IgD-negative memory B cell (primary cell): ENCODE data around the gene CHMP6. TPM values are rescaled to one million over a fixed set of nuclear protein-coding genes. Genes with fewer than 3 reads are reported as not detected.
A peak's percentile ranks its signal among the peaks of the same experiment; 100 is the strongest.

ENCODE experiments used
- H3K27ac Mint-ChIP-seq, 3 donors: one replicate each; pipeline ENCODE4 v1.8.0; 2020 to 2022; ENCODE audit warnings: mild to moderate bottlenecking in 3 of 3, mixed read lengths in 3 of 3, moderate library complexity in 1 of 3
- H3K27me3 Mint-ChIP-seq: one replicate; pipeline ENCODE4 v1.8.0; 2021; ENCODE audit warnings: mixed read lengths
- H3K36me3 Mint-ChIP-seq: one replicate; pipeline ENCODE4 v1.8.0; 2020; ENCODE audit warnings: mild to moderate bottlenecking, mixed read lengths
- H3K4me1 Mint-ChIP-seq, 3 donors: one replicate each; pipeline ENCODE4 v1.8.0; 2020 to 2022; ENCODE audit warnings: mixed read lengths in 3 of 3, mild to moderate bottlenecking in 1 of 3
- H3K4me3 Mint-ChIP-seq, 4 donors: one replicate each; pipeline ENCODE4 v1.8.0; 2020 to 2022; ENCODE audit warnings: mild to moderate bottlenecking in 4 of 4, mixed read lengths in 4 of 4, moderate library complexity in 3 of 4
- H3K9me3 Mint-ChIP-seq, 3 donors: one replicate each; pipeline ENCODE4 v1.8.0; 2020 to 2021; ENCODE audit warnings: mixed read lengths in 3 of 3, mild to moderate bottlenecking in 1 of 3
- polyA plus RNA-seq: library from polyadenylated mRNA; unstranded; fragments of 300-500 nt; fragmentation: Illumina TruSeq; gene quantifications from one replicate; pipeline ENCODE4 v1.2.3, GENCODE V29; 2021

CHMP6 gene
- polyA plus RNA-seq, 1 donor from 2014 or later, result 30.2 TPM

DNA sequence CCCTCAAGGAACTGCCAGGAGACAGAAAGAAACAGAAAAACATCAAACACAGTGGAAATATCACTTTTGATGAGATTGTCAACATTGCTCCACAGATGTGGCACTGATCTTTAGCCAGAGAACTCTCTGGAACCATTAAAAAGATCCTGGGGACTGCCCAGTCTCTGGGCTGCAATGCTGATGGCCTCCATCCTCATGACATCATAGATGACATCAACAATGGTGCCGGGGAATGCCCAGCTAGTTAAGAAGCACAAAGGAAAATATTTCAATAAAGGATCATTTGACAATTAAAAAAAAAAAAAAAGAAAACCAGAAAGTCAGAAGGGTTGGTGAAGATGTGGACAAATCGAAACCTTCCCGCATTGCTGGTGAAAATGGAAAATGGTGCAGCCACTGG lies 14.9 kb upstream of the CHMP6 start:
- Mint-ChIP-seq H3K9me3 (no peaks in the 10 kb centered on the region), H3K27me3 (peaks cover 10% of the 10 kb centered on the region), H3K4me3 (no peak overlapping the region), H3K27ac (no peak overlapping the region), H3K4me1 (peaks cover 0 to 7% (median 3%) of the 10 kb centered on the region in 3 donors), H3K36me3 (no peaks in the 10 kb centered on the region)

DNA sequence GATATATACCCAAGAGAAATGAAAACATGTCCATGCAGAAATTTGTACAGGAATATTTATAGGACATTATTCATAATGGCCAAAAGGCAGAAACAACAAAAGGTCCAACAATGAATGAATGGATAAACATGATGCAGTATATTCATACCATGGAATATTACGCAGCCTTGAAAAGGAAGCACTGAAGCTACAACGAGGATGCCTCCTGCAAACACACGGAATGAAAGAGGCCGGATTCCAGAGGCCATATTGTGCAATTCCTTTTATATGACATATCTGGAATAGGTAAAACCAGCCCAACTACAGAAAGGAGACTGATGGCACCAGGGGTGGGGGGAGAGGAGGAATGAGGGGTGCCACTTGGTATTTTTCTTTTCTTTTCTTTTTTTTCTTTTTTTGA lies 14.5 kb upstream of the CHMP6 start:
- no peak overlapping the region for H3K4me3 Mint-ChIP-seq
- peaks cover 0 to 7% (median 3%) of the 10 kb centered on the region in 3 donors for H3K4me1 Mint-ChIP-seq
- no peaks in the 10 kb centered on the region for H3K36me3 Mint-ChIP-seq
- H3K27me3 Mint-ChIP-seq, result peaks cover 10% of the 10 kb centered on the region
- H3K27ac Mint-ChIP-seq, result no peak overlapping the region
- no peaks in the 10 kb centered on the region for H3K9me3 Mint-ChIP-seq

DNA sequence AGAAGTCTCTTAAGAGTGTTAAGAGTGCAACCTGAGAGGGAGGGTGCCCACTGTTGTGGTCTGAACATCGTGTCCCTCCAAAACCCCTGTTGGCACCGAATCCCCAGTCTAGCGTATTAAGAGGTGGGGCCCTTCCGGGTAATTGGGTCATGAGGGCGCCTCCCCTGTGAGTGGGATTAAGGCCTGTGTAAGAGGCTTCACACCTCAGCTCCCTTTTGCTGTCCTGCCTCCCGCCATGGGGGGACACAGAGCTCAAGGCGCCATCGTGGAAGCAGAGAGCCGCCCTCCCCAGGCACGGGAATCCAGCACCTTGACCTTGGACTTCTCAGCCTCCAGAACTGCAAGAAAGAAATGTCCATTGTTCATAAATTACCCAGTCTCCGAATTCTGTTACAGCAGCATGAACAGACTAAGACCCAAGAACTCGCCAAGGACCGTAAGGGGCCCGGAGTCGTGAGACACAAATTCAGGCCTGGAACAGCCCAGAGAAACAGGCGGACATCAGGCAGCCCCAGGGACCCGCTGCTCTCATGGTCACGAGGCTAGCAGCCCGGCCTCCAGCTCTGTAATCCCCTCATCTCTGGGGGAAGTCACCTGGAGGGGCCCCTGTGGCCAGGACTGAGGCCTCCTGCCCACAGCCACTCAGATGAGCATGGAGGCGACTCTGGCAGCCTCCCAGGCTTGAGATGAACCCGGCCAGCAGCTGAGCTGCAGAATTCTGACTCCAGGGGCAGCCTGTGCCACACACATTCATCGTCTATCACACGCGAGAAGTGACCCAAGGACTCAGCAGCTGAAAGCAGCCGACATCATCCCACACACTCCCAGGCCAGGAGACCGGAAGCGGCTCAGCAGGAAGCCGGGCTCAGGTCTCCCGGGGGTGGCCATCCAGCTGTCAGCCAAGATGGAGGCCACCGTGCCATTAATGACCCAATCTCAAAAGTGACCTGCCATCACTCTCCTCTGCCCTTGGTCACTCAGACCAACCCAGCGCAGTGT lies 12.8 kb upstream of the CHMP6 start:
- H3K36me3 Mint-ChIP-seq, result no peaks in the 10 kb centered on the region

GRCh38 chr17:80979547-80980378 lies 11.9 kb upstream of the CHMP6 start:
- peak overlapping the region in 1 of 4 donors; percentile 60 for H3K4me3 Mint-ChIP-seq
- H3K9me3 Mint-ChIP-seq, result no peaks in the 10 kb centered on the region
- H3K4me1 Mint-ChIP-seq, result peaks cover 0 to 7% (median 3%) of the 10 kb centered on the region in 3 donors
- H3K27me3 Mint-ChIP-seq, result peaks cover 10% of the 10 kb centered on the region
- peak overlapping the region in 1 of 3 donors; percentile 47 for H3K27ac Mint-ChIP-seq
- H3K36me3 Mint-ChIP-seq, result no peaks in the 10 kb centered on the region

More for the DNA sequence above, 12.8 kb upstream of the CHMP6 start:
- H3K9me3 Mint-ChIP-seq, result no peaks in the 10 kb centered on the region
- H3K27me3 Mint-ChIP-seq, result peaks cover 10% of the 10 kb centered on the region
- H3K4me3 Mint-ChIP-seq, result peak overlapping the region in 1 of 4 donors; percentile 70
- peak overlapping the region in 1 of 3 donors; percentile 47 for H3K27ac Mint-ChIP-seq
- H3K4me1 Mint-ChIP-seq, result peaks cover 0 to 7% (median 3%) of the 10 kb centered on the region in 3 donors

DNA sequence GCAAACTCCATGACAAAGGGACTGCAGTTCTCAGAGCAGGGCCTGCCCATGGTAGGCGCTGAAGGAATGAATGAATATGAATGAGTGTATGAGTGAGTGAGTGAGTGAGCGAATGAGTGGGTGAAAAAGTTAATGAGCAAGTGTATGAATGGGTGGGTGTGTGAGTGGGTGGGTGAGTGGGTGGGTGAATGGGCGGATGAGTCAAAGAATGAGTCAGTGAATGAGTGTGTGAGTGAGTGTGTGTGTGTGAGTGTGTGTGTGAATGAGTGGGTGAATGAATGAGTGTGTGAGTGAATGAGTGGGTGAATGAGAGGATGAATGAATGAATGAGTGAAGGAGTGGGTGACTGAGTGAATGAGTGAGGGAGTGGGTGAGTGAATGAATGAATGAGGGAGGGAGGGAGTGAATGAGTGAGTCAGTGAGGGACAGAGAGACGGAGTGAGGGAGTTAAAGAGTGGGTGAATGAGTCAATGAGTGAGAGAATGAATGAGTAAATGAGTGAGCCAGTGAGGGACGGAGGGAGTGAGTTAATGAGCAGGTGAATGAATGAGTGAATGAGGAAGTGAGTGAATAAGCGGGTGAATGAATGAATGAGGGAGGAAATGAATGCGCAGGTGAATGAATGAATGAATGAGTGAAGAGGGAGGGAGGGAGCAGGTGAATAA lies 11.1 kb upstream of the CHMP6 start:
- H3K36me3 Mint-ChIP-seq, result no peaks in the 10 kb centered on the region
- no peak overlapping the region for H3K27ac Mint-ChIP-seq
- peaks cover 5% of the 10 kb centered on the region for H3K27me3 Mint-ChIP-seq
- no peaks in the 10 kb centered on the region for H3K9me3 Mint-ChIP-seq
- H3K4me3 Mint-ChIP-seq, result peak overlapping the region in 1 of 4 donors; percentile 82
- peaks cover 0 to 7% (median 3%) of the 10 kb centered on the region in 3 donors for H3K4me1 Mint-ChIP-seq

GRCh38 chr17:80981062-80981902 lies 10.4 kb upstream of the CHMP6 start:
- Mint-ChIP-seq H3K4me3 (no peak overlapping the region), H3K27me3 (peaks cover 5% of the 10 kb centered on the region), H3K9me3 (no peaks in the 10 kb centered on the region), H3K4me1 (peaks cover 0 to 10% (median 3%) of the 10 kb centered on the region in 3 donors), H3K27ac (no peak overlapping the region), H3K36me3 (no peaks in the 10 kb centered on the region)

GRCh38 chr17:80981929-80982425 lies 9.7 kb upstream of the CHMP6 start:
- Mint-ChIP-seq H3K9me3 (no peaks in the 10 kb centered on the region), H3K4me1 (peaks cover 0 to 12% (median 7%) of the 10 kb centered on the region in 3 donors), H3K4me3 (no peak overlapping the region)

DNA sequence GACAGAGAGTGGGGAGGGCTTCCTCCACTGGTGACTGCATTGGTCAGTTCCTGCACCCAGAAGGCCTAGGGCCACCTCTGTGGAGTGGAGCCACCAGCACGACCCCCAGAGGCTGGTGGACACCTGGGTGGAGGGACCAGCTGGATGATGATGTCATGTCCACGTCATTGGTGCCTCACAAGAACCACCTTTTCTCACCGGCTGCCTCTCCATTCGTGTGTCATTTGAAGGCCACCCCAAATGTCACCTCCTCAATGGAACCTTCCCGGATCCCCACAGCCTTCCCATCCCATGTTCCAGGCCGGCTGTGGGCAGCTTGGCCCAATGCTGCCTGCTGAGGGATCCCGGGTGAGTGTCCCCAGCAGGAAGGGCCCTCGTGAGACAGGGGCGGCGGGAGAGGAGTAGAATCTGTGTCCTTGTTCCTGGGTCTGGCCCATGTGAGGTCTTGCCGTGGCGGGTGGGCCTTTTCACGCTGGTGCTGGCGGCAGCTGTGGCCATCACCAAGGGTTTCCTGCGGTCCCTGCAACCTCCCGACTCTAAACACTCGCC lies 9.1 kb upstream of the CHMP6 start:
- H3K36me3 Mint-ChIP-seq, result no peaks in the 10 kb centered on the region
- no peak overlapping the region for H3K27ac Mint-ChIP-seq
- peaks cover 5% of the 10 kb centered on the region for H3K27me3 Mint-ChIP-seq
- no peak overlapping the region for H3K4me3 Mint-ChIP-seq
- no peaks in the 10 kb centered on the region for H3K9me3 Mint-ChIP-seq
- peaks cover under 1 to 15% (median 11%) of the 10 kb centered on the region in 3 donors for H3K4me1 Mint-ChIP-seq

More at GRCh38 chr17:80981929-80982425, 9.7 kb upstream of the CHMP6 start:
- H3K27me3 Mint-ChIP-seq, result peaks cover 6% of the 10 kb centered on the region
- no peaks in the 10 kb centered on the region for H3K36me3 Mint-ChIP-seq
- no peak overlapping the region for H3K27ac Mint-ChIP-seq

- Mint-ChIP-seq H3K36me3 (no peaks in the 10 kb centered on the region), H3K9me3 (no peaks in the 10 kb centered on the region), H3K4me1 (peaks cover 4 to 18% (median 14%) of the 10 kb centered on the region in 3 donors), H3K4me3 (peak overlapping the region in 1 of 4 donors; percentile 37), H3K27ac (peak overlapping the region in 1 of 3 donors; percentile 64), H3K27me3 (peaks cover 5% of the 10 kb centered on the region)
These were observed 8.1 kb upstream of the CHMP6 start for GRCh38 chr17:80983545-80983944.

GRCh38 chr17:80984749-80985148 lies 6.9 kb upstream of the CHMP6 start:
- peaks cover 5% of the 10 kb centered on the region for H3K27me3 Mint-ChIP-seq
- no peaks in the 10 kb centered on the region for H3K36me3 Mint-ChIP-seq
- H3K4me3 Mint-ChIP-seq, result no peak overlapping the region
- no peaks in the 10 kb centered on the region for H3K9me3 Mint-ChIP-seq
- H3K4me1 Mint-ChIP-seq, result peaks cover 10 to 24% (median 19%) of the 10 kb centered on the region in 3 donors
- no peak overlapping the region for H3K27ac Mint-ChIP-seq

GRCh38 chr17:80986046-80986445 lies 5.6 kb upstream of the CHMP6 start:
- Mint-ChIP-seq H3K36me3 (no peaks in the 10 kb centered on the region), H3K27ac (no peak overlapping the region)

DNA sequence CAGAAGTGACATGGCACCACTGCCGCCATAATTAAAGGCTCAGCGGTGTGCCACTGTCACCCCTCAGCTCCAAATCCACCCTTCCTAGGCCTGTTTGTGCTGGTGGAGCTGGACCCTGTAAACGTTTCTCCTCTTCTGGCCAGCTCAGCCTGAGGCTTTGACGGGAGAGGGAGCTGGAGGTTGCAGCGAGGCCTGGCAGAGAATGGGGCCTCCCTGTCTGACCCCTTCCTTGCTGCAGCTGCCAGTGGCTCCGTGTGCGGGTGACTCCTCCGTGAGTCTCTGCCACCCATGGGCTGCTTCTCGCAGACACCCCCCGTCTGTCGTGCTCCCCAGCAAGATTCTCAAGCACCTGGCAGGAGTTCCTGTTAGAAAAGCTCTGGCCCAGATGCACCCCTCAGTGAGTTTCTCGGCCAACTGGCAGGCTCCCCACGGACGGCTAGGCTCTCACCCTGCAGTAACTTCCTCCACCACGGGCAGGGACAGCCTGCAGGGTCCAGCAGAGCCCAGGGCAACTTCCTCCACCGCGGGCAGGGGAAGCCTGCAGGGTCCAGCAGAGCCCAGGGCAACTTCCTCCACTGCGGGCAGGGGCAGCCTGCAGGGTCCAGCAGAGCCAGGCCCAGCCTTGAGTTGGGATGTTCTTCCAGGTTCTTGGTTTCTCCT lies 4.7 kb upstream of the CHMP6 start:
- peaks cover 10 to 20% (median 17%) of the 10 kb centered on the region in 3 donors for H3K4me1 Mint-ChIP-seq

More at GRCh38 chr17:80986046-80986445, 5.6 kb upstream of the CHMP6 start:
- H3K4me1 Mint-ChIP-seq, result peaks cover 10 to 19% (median 17%) of the 10 kb centered on the region in 3 donors
- no peaks in the 10 kb centered on the region for H3K9me3 Mint-ChIP-seq
- H3K4me3 Mint-ChIP-seq, result no peak overlapping the region
- peaks cover 2% of the 10 kb centered on the region for H3K27me3 Mint-ChIP-seq

More for the DNA sequence above, 4.7 kb upstream of the CHMP6 start:
- peak overlapping the region in 1 of 3 donors; percentile 70 for H3K27ac Mint-ChIP-seq
- no peaks in the 10 kb centered on the region for H3K36me3 Mint-ChIP-seq
- H3K9me3 Mint-ChIP-seq, result no peaks in the 10 kb centered on the region
- H3K4me3 Mint-ChIP-seq, result peak overlapping the region in 1 of 4 donors; percentile 85
- peaks cover 2% of the 10 kb centered on the region for H3K27me3 Mint-ChIP-seq
